K562 (cell line): ENCODE measurements around the gene CHTF8. TPM values are rescaled to one million over a fixed set of nuclear protein-coding genes. Genes with fewer than 3 reads are reported as not detected.
"Not testable (repeated sequence)": the region's sequence is repeated elsewhere in the genome, so short reads cannot be mapped to it uniquely, and the experiment has no call there.

ENCODE experiments used
- ATAC-seq: fragments of 200-7000 bp; cut with Tn5 transposase; 3 replicates; pipeline ENCODE4 v1.9.1; 2020; ENCODE audit warnings: moderate library complexity
- BruUV-seq: library from RNA; stranded (reverse); fragments of 400-500 nt; replicated peaks from 2 replicates; lab custom pipeline; 2021; lab: Mats Ljungman, UMichigan
- CTCF ChIA-PET: fragments of 300-600 bp; formaldehyde crosslinking; extraction: SDS; loops from one replicate; lab custom pipeline; 2021; ENCODE audit warnings: low intra/inter-chr PET ratio; lab: Yijun Ruan, JAX
- POLR2A ChIA-PET: fragments of 300-600, 350-650 bp; sonication (Branson Sonifier 250); formaldehyde crosslinking; extraction: SDS; loops from one replicate; lab custom pipeline; 2021; ENCODE audit warnings: antibody characterized with exemption, inconsistent platforms; lab: Yijun Ruan, JAX
- DNase-seq, 4 experiments: peaks; one replicate each; pipeline versions ENCODE4 v3.0.0 to v3.0.0-alpha.2; 2011 to 2018; ENCODE audit warnings: low spot score in 3 of 4, mixed read lengths in 3 of 4; ENCODE audit errors: extremely low read depth in 1 of 4
- FAIRE-seq: peaks from 2 replicates; lab custom pipeline; 2011; peaks lifted over from hg19 to GRCh38; lab: Jason Lieb, UNC
- H2AFZ ChIP-seq: 2 replicates; pipeline ENCODE4 v1.6.0; 2011; ENCODE audit warnings: low read depth, low read length, control low read depth, inconsistent platforms
- H3K27ac ChIP-seq: fragments of 200-600 bp; 3 replicates; pipeline ENCODE4 v1.8.0; 2011; ENCODE audit warnings: low read depth, mild to moderate bottlenecking, control low read depth, inconsistent platforms, low read length, moderate library complexity, mixed read lengths; ENCODE audit errors: extremely low read depth
- H3K27me3 ChIP-seq, 2 experiments: fragments of 300-600 bp in 1 of 2; 2 replicates in 1 of 2; 3 replicates in 1 of 2; pipeline versions ENCODE4 v1.6.0 to v1.8.0; 2011; ENCODE audit warnings: inconsistent platforms in 2 of 2, low read length in 2 of 2, mild to moderate bottlenecking in 1 of 2, mixed read lengths in 1 of 2, moderate library complexity in 1 of 2; ENCODE audit not compliant: control insufficient read depth in 2 of 2, insufficient read depth in 2 of 2
- H3K36me3 ChIP-seq: fragments of 300-600 bp; 3 replicates; pipeline ENCODE4 v1.8.0; 2011; ENCODE audit warnings: mild to moderate bottlenecking, low read length, inconsistent platforms; ENCODE audit not compliant: control insufficient read depth, insufficient read depth
- H3K4me1 ChIP-seq, 2 experiments: fragments of 200-600 bp in 1 of 2; replicated peaks in 1 of 2; 2 replicates in 1 of 2; 3 replicates in 1 of 2; pipeline versions ENCODE4 v1.5.1 to v1.8.0; 2011; ENCODE audit warnings: inconsistent platforms in 2 of 2, low read length in 2 of 2, mild to moderate bottlenecking in 1 of 2, mixed read lengths in 1 of 2, moderate library complexity in 1 of 2; ENCODE audit not compliant: control insufficient read depth in 2 of 2, insufficient read depth in 2 of 2
- H3K4me2 ChIP-seq: 2 replicates; pipeline ENCODE4 v1.6.1; 2011; ENCODE audit warnings: low read length, control low read depth, inconsistent platforms, mixed read lengths; ENCODE audit not compliant: insufficient read depth
- H3K4me3 ChIP-seq: fragments of 200-600 bp; sonication (generic), shearing (Covaris generic); 2 replicates; pipeline ENCODE4 v1.5.1; 2016; ENCODE audit warnings: control low read depth, inconsistent platforms
- H3K79me2 ChIP-seq: fragments of 200-600 bp; 3 replicates; pipeline ENCODE4 v1.8.0; 2011; ENCODE audit warnings: low read length, inconsistent platforms; ENCODE audit not compliant: control insufficient read depth, insufficient read depth
- H3K9ac ChIP-seq, 2 experiments: 2 replicates each; pipeline versions ENCODE4 v1.6.0 to v1.6.1; 2011; ENCODE audit warnings: low read depth in 2 of 2, low read length in 2 of 2, control low read depth in 1 of 2, inconsistent platforms in 1 of 2, mild to moderate bottlenecking in 1 of 2, mixed read lengths in 1 of 2; ENCODE audit not compliant: insufficient read depth in 1 of 2
- H3K9me1 ChIP-seq: one replicate; pipeline ENCODE4 v1.6.0; 2011; ENCODE audit warnings: inconsistent platforms, mild to moderate bottlenecking, low read length, moderate library complexity; ENCODE audit not compliant: control insufficient read depth, insufficient read depth
- H3K9me3 ChIP-seq: replicated peaks from 2 replicates; pipeline ENCODE4 v1.5.1; 2011; ENCODE audit warnings: low read depth, low read length, inconsistent platforms; ENCODE audit not compliant: control insufficient read depth, insufficient read depth
- H4K20me1 ChIP-seq: replicated peaks from 2 replicates; pipeline ENCODE4 v1.6.1; 2011; ENCODE audit warnings: low read length, inconsistent platforms, mixed read lengths; ENCODE audit not compliant: control insufficient read depth, insufficient read depth
- RFX1 ChIP-seq: fragments of 450-650 bp; IDR thresholded peaks from 2 replicates; pipeline ENCODE4 v1.6.1; 2016; ENCODE audit warnings: mild to moderate bottlenecking, moderate library complexity
- ZNF695 ChIP-seq: fragments of 450-650 bp; formaldehyde crosslinking; IDR thresholded peaks from 2 replicates; pipeline ENCODE4 v1.4.0; 2020; ENCODE audit warnings: mild to moderate bottlenecking, moderate library complexity
- WGBS: fragments of 100-300 bp; shearing (Covaris generic); methylation state at CpG from one replicate; pipeline ENCODE4 v1.1.6; 2016; ENCODE audit warnings: low coverage, mixed read lengths; ENCODE audit not compliant: insufficient coverage; ENCODE audit errors: missing lambda C conversion rate; 5-methylcytosine and 5-hydroxymethylcytosine counted together
- in situ Hi-C: fragments of 300-500 bp; cut with MboI; formaldehyde crosslinking; loops from 4 replicates; pipeline ENCODE4 v1.15.0; 2018; ENCODE audit warnings: inconsistent platforms, mixed read lengths
- intact Hi-C: fragments of 100-400 bp; cut with micrococcal nuclease; formaldehyde crosslinking; loops from 2 replicates; pipeline ENCODE4 v1.14.2; 2022
- polyA plus RNA-seq, 8 experiments: library from polyadenylated mRNA; depleted of rRNA in 4 of 8; stranded (reverse) in 5 of 8; unstranded in 3 of 8; fragments of >200 nt; fragmentation: Nextera tagmentation in 2 of 8; fragmentation: Illumina TruSeq in 1 of 8; extraction: Ambion mirVana in 2 of 8; extraction: Trizol in 1 of 8; gene quantifications; 2 replicates each; pipeline versions ENCODE4 v1.2.1 to v1.2.3, GENCODE V29; 2011 to 2014; ENCODE audit warnings: inconsistent platforms in 1 of 8, missing spikeins in 1 of 8
- total RNA-seq, 7 experiments: library from RNA; depleted of rRNA in 6 of 7; stranded (reverse); fragments of >200 nt in 6 of 7; fragmentation: Illumina TruSeq in 2 of 7; extraction: Trizol in 2 of 7; gene quantifications; 2 replicates each; pipeline versions ENCODE4 v1.2.1 to v1.2.3, GENCODE V29; 2011 to 2021; ENCODE audit warnings: low replicate concordance in 1 of 7
- TF ChIP-seq, protein P1 (sequence below), 2 experiments: fragments of 450-650 bp in 1 of 2; sonication (generic) in 1 of 2; formaldehyde crosslinking in 1 of 2; IDR thresholded peaks; 2 replicates each; pipeline versions ENCODE4 v1.7.1 to v1.9.0; 2016 to 2022; ENCODE audit warnings: inconsistent platforms in 1 of 2, mild to moderate bottlenecking in 1 of 2, missing genetic modification reagents in 1 of 2
- TF ChIP-seq, protein P2 (sequence below): fragments of 450-650 bp; conservative IDR thresholded peaks from 2 replicates; pipeline ENCODE4 v1.6.1; 2016; ENCODE audit warnings: missing genetic modification characterization, low read depth, mild to moderate bottlenecking, missing compliant biosample characterization, moderate library complexity

Gene CHTF8
- total and polyA plus RNA-seq, 9 of the 15 experiments (the other 6 are each of a cell fraction or from before 2014, with no cell fraction given) = 20.2 to 199 (median 108) TPM

DNA sequence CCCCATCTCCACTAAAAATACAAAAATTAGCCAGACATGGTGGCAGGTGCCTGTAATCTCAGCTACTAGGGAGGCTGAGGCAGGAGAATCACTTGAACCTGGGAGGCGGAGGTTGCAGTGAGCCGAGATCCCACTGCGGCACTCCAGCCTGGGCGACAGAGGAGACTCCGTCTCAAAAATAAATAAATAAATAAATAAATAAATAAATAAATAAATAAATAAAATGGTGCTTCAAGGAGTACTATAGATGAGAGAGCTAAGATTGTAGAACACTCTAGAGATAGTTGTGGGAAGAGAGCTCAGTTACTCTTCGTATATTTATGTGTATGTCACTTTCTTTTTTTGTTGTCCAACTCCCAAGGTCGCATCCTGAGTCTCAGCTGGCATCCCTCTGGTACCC is 7.1 kb upstream of the CHTF8 start:
- FAIRE-seq, H3K9me3 ChIP-seq, H3K4me3 ChIP-seq, H3K4me2 ChIP-seq, H3K9me1 ChIP-seq, CTCF ChIA-PET, H3K27me3 ChIP-seq, BruUV-seq, ATAC-seq, intact Hi-C loops, DNase-seq, in situ Hi-C loops, H3K9ac ChIP-seq, H3K27ac ChIP-seq, H4K20me1 ChIP-seq, H2AFZ ChIP-seq, H3K4me1 ChIP-seq: not testable (repeated sequence)
- Histone ChIP-seq H3K36me3 (peaks cover 96% of the 10 kb centered on the region), H3K79me2 (peaks cover 62% of the 10 kb centered on the region)
- POLR2A ChIA-PET = interaction anchor here (0.6 kb wide), 2 partner anchors 33 to 64 kb away, joined by 3 read pairs; no protein-coding TSS in a partner anchor
- 95% methylated on average over 7 of the region's 7 CpGs for WGBS

DNA sequence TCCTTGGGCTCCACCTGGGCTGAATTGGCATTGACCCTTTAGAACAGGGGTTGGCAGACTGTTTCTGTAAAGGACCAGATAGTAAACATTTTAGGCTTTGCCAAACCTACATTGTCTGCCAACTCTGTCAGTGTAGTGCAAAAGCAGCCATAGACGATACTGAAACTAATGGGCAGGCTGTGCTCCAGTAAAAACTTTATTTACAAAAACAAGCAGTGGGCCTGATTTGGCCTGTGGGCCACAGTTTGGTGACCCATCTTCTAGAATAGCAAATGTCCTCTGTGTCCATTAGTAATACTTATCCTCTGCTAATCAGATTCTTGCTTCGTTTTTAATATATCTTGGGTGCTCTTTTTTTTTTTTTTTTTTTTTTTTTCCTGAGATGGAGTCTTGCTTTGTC is 6.2 kb upstream of the CHTF8 start:
- H3K36me3 ChIP-seq = peaks cover 97% of the 10 kb centered on the region
- ATAC-seq = no peak
- peaks cover 4% of the 10 kb centered on the region for H3K9me1 ChIP-seq
- H3K27me3 ChIP-seq = no peaks in the 10 kb centered on the region
- POLR2A ChIA-PET = interaction anchor here (0.7 to 0.8 kb wide), 2 partner anchors 78 to 597 kb away, joined by 3 to 4 read pairs; no protein-coding TSS in a partner anchor
- intact Hi-C loops (no loop called here), in situ Hi-C loops (no loop called here)
- no peaks in the 10 kb centered on the region; the same call in 1 of the 2 replicates for H4K20me1 ChIP-seq
- H3K9ac ChIP-seq = no peak overlapping the region
- FAIRE-seq = no peak
- WGBS = 97% methylated on average over 2 of the region's 2 CpGs
- H3K27ac ChIP-seq = no peak overlapping the region
- TF ChIP-seq, protein P1, sequence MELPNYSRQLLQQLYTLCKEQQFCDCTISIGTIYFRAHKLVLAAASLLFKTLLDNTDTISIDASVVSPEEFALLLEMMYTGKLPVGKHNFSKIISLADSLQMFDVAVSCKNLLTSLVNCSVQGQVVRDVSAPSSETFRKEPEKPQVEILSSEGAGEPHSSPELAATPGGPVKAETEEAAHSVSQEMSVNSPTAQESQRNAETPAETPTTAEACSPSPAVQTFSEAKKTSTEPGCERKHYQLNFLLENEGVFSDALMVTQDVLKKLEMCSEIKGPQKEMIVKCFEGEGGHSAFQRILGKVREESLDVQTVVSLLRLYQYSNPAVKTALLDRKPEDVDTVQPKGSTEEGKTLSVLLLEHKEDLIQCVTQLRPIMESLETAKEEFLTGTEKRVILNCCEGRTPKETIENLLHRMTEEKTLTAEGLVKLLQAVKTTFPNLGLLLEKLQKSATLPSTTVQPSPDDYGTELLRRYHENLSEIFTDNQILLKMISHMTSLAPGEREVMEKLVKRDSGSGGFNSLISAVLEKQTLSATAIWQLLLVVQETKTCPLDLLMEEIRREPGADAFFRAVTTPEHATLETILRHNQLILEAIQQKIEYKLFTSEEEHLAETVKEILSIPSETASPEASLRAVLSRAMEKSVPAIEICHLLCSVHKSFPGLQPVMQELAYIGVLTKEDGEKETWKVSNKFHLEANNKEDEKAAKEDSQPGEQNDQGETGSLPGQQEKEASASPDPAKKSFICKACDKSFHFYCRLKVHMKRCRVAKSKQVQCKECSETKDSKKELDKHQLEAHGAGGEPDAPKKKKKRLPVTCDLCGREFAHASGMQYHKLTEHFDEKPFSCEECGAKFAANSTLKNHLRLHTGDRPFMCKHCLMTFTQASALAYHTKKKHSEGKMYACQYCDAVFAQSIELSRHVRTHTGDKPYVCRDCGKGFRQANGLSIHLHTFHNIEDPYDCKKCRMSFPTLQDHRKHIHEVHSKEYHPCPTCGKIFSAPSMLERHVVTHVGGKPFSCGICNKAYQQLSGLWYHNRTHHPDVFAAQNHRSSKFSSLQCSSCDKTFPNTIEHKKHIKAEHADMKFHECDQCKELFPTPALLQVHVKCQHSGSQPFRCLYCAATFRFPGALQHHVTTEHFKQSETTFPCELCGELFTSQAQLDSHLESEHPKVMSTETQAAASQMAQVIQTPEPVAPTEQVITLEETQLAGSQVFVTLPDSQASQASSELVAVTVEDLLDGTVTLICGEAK (IDR thresholded peaks at IDR 0.05) = peak; percentile 70
- TF ChIP-seq, protein P1 (CRISPR knock-in tag; IDR thresholded peaks at IDR 0.05) = peak; percentile 70; the same call in 1 of the 2 replicates
- no peak for TF ChIP-seq ZNF695 (CRISPR knock-in tag)
- TF ChIP-seq, protein P2, sequence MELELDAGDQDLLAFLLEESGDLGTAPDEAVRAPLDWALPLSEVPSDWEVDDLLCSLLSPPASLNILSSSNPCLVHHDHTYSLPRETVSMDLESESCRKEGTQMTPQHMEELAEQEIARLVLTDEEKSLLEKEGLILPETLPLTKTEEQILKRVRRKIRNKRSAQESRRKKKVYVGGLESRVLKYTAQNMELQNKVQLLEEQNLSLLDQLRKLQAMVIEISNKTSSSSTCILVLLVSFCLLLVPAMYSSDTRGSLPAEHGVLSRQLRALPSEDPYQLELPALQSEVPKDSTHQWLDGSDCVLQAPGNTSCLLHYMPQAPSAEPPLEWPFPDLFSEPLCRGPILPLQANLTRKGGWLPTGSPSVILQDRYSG (tag) = no peak
- TF ChIP-seq RFX1 = no peak
- no peak overlapping the region for H3K4me2 ChIP-seq
- no peaks in the 10 kb centered on the region for H3K9me3 ChIP-seq
- H3K79me2 ChIP-seq = peaks cover 71% of the 10 kb centered on the region
- BruUV-seq = no TSS peak
- H3K4me1 ChIP-seq = peaks cover 2 to 7% of the 10 kb centered on the region in 2 experiments; a peak in 2 of 5 replicates
- no peak overlapping the region for H2AFZ ChIP-seq
- no peak overlapping the region for H3K4me3 ChIP-seq
- DNase-seq = no peak
- CTCF ChIA-PET = no interaction called here
